ENCODE results near the gene SHQ1. TPM values are rescaled to one million over a fixed set of nuclear protein-coding genes. Genes with fewer than 3 reads are reported as not detected.

Gene SHQ1
- total RNA-seq, 1 experiment from 2014 or later: 27.6 TPM

Other genes with a start within 250 kb of the SHQ1 start
- gene GXYLT2, start 39.6 kb upstream of the SHQ1 start, total RNA-seq (2021; ENCODE audit: unreplicated experiment): 5.6 TPM
- 72.5 TPM for gene PPP4R2, start 148.4 kb upstream of the SHQ1 start, total RNA-seq (2021; ENCODE audit: unreplicated experiment)
- gene EBLN2, start 213.2 kb upstream of the SHQ1 start, total RNA-seq (2021; ENCODE audit: unreplicated experiment): 5.1 TPM

All from HCT116 (cell line).